Stomach smooth muscle (tissue), 2 donors: Measurements from ENCODE around the gene GOT1.
A peak's percentile ranks its signal among the peaks of the same experiment; 100 is the strongest.

Source experiments
- H3K27ac ChIP-seq: one replicate; pipeline ENCODE4 v1.7.0; 2013; ENCODE audit warnings: mild to moderate bottlenecking, low read length, inconsistent platforms
- H3K27me3 ChIP-seq, 2 donors: one replicate each; pipeline ENCODE4 v1.7.0; 2013; ENCODE audit warnings: low read length in 2 of 2; ENCODE audit not compliant: insufficient read depth in 2 of 2, control insufficient read depth in 1 of 2
- H3K36me3 ChIP-seq, 2 donors: one replicate each; pipeline ENCODE4 v1.7.0; 2013; ENCODE audit warnings: low read length in 2 of 2; ENCODE audit not compliant: control insufficient read depth in 2 of 2, insufficient read depth in 2 of 2
- H3K4me1 ChIP-seq: one replicate; pipeline ENCODE4 v1.7.0; 2013; ENCODE audit warnings: low read length; ENCODE audit not compliant: control insufficient read depth, insufficient read depth
- H3K4me3 ChIP-seq, 2 donors: one replicate each; pipeline ENCODE4 v1.7.0; 2013; ENCODE audit warnings: low read length in 2 of 2
- H3K9ac ChIP-seq, 2 donors: one replicate each; pipeline ENCODE4 v1.7.0; 2013; ENCODE audit warnings: low read length in 2 of 2, mild to moderate bottlenecking in 1 of 2
- H3K9me3 ChIP-seq, 2 donors: one replicate each; pipeline ENCODE4 v1.7.0; 2013; ENCODE audit warnings: low read length in 2 of 2; ENCODE audit not compliant: control insufficient read depth in 2 of 2
- donor health status: healthy.
- donor health status: Pancreatic carcinoma.

GOT1 gene

DNA sequence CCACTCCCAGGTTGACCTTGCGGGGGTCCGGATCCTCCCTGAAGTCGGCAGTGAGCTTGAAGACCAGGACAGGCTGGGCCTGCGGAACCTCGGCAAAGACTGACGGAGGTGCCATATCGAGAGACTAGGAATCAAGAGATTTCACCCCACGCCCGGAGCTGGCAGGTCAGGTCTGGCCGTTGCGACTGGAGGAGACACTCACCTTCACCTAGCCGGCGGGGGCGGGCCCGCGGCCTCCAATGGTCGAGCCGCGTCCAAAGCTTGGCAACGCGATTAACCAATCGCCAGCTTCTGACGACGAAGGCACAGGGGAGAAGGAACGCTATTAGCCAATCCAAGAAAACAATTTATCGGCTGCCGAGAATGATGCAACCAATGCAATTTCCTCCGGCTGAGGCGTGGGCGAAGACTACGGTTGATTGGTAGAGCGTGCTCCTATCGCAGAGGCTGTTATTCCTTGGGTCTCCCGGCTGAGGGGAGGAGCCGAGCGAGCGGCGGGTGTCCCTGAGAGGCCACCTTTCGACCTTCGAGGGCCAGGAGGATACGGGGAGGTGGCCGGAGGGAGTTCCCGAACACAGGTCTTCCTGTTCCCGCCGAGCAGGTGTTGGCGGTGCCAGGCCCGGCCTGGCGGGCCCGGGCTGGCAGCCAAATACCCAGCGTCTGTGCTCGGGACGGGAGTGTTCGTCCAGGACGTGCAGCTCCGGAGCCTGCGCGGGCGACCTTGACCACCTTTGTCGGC, at the start of gene GOT1:
GOT1 (minus strand) TSS at position 174 of the 739 bp plus-strand sequence; CDS start at position 115, 59 bp downstream.
- H3K9me3 ChIP-seq = no peaks in the 10 kb centered on the region
- peaks cover 3 to 4% of the 10 kb centered on the region in 2 donors for H3K36me3 ChIP-seq
- peak within 1 kb of the TSS; percentile 95 to 98 for H3K9ac ChIP-seq
- H3K4me1 ChIP-seq = peaks cover 34% of the 10 kb centered on the region
- H3K27me3 ChIP-seq = no peaks in the 10 kb centered on the region
- H3K4me3 ChIP-seq = peak within 1 kb of the TSS; percentile 97 to 99
- H3K27ac ChIP-seq = peak within 1 kb of the TSS; percentile 91

DNA sequence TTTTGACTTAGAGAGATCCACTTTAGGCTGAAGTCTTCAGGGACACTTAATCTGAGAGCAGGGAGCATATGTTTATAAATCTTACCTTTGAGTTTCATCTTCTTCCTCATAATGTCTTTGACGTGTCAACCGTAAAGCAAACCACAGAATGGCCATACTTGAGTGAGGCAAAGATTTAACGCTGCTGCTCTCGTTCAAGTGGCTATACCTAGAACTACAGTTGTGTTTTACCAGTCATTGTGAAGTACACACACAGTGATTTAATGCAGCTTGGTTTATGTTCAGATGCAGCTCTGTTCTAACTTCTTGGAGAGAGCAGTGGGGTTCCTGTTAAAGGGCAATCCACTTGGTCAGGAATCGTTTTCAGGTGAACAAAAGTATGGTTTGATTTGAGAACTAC, 39.9 kb upstream of the GOT1 start:
- Histone ChIP-seq H3K4me1 (no peaks in the 10 kb centered on the region), H3K9ac (no peak overlapping the region), H3K27me3 (peaks cover 6 to 9% of the 10 kb centered on the region in 2 donors), H3K27ac (no peak overlapping the region), H3K4me3 (no peak overlapping the region), H3K9me3 (no peaks in the 10 kb centered on the region), H3K36me3 (no peaks in the 10 kb centered on the region)

- H3K36me3 ChIP-seq = no peaks in the 10 kb centered on the region
- no peaks in the 10 kb centered on the region for H3K4me1 ChIP-seq
- H3K27ac ChIP-seq = no peak overlapping the region
- no peak overlapping the region for H3K9ac ChIP-seq
- peaks cover 9% of the 10 kb centered on the region in 2 donors for H3K27me3 ChIP-seq
- no peak overlapping the region for H3K4me3 ChIP-seq
- H3K9me3 ChIP-seq = peaks cover 0 to 4% of the 10 kb centered on the region in 2 donors
Measured at GRCh38 chr10:99467236-99467999, 37.0 kb upstream of the GOT1 start.

DNA sequence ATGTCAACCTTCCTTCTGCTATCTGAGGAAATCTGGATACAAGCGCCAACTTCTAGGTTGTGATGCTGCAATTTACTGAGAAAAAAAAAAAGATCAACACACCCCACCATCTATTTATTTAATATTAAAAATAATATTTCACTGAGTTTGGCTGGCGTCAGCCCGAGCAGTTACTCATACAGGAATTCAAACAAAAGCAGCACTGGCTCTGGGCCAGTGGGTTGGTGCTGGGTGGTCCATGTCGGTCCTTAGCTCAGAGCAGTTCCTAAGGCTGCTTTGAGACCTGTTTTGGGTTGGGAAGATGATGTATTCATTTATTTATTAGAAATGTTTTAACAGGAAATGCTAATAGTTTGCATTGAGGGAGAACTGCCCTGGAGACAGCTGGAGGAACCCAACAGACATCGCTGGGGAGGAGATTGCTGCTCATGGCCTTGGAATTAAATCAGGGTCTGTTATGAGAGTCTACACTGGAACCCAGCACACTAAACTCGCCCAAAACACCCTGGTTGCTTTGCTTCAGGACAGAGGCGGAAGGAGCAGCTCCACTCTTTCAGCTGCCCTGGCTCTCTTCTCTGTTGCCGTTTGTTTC, 36.3 kb upstream of the GOT1 start:
- Histone ChIP-seq H3K4me1 (no peaks in the 10 kb centered on the region), H3K9ac (no peak overlapping the region), H3K36me3 (no peaks in the 10 kb centered on the region), H3K4me3 (no peak overlapping the region), H3K9me3 (peaks cover 0 to 4% of the 10 kb centered on the region in 2 donors), H3K27ac (no peak overlapping the region), H3K27me3 (peaks cover 9% of the 10 kb centered on the region in 2 donors)

- Histone ChIP-seq H3K4me3 (no peak overlapping the region), H3K36me3 (no peaks in the 10 kb centered on the region), H3K27ac (no peak overlapping the region), H3K4me1 (no peaks in the 10 kb centered on the region), H3K27me3 (peaks cover 0 to 10% of the 10 kb centered on the region in 2 donors), H3K9me3 (peaks cover 0 to 4% of the 10 kb centered on the region in 2 donors), H3K9ac (no peak overlapping the region)
Measured at GRCh38 chr10:99461230-99461629, 30.8 kb upstream of the GOT1 start.

- no peak overlapping the region for H3K27ac ChIP-seq
- H3K36me3 ChIP-seq = no peaks in the 10 kb centered on the region
- H3K4me1 ChIP-seq = no peaks in the 10 kb centered on the region
- peaks cover 0 to 4% of the 10 kb centered on the region in 2 donors for H3K9me3 ChIP-seq
- H3K27me3 ChIP-seq = peaks cover 6 to 14% of the 10 kb centered on the region in 2 donors
- H3K9ac ChIP-seq = no peak overlapping the region
- H3K4me3 ChIP-seq = no peak overlapping the region
Measured at GRCh38 chr10:99460070-99460469, 29.6 kb upstream of the GOT1 start.

DNA sequence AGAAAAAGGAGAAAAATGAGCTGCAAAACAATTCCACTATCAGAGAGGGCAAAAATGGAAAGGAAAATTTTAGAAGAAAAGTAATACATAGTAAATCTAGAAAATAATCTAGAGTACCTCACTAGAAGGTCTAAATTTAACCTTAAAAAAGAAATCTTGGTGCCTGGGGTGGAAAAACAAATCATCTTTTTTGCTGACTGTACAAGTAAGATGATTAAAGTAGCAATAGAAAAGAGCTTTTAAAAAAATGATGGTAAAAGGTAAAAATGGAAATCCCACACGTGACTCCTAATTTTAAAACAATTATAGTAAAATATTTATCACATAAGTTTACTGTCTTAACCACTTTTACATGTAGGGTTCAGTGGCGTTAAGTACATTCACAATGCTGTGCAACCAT, 28.8 kb upstream of the GOT1 start:
- Histone ChIP-seq H3K4me3 (no peak overlapping the region), H3K36me3 (no peaks in the 10 kb centered on the region), H3K4me1 (no peaks in the 10 kb centered on the region), H3K9me3 (peaks cover 0 to 4% of the 10 kb centered on the region in 2 donors), H3K9ac (no peak overlapping the region), H3K27ac (no peak overlapping the region), H3K27me3 (peaks cover 7 to 16% of the 10 kb centered on the region in 2 donors)

DNA sequence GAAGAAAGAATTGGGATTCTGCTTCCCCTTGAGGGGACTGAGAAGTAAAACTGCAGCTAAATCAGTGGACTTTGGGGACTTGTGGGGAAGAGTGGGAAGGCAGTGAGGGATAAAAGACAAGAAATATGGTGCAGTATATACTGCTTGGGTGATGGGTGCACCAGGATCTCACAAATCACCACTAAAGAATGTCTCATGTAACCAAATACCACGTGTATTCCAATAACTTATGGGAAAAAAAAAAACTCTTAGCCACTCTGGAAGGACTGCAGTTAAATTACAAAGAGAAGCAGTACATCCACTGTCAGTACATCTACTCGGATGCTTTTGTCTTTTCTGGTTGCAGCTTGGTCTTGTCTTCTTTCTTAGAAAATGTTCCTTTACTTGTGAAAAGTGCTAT, 27.4 kb upstream of the GOT1 start:
- Histone ChIP-seq H3K4me1 (no peaks in the 10 kb centered on the region), H3K9ac (no peak overlapping the region), H3K27me3 (peaks cover 9 to 18% of the 10 kb centered on the region in 2 donors), H3K27ac (no peak overlapping the region), H3K9me3 (peaks cover 0 to 4% of the 10 kb centered on the region in 2 donors), H3K36me3 (no peaks in the 10 kb centered on the region), H3K4me3 (no peak overlapping the region)

DNA sequence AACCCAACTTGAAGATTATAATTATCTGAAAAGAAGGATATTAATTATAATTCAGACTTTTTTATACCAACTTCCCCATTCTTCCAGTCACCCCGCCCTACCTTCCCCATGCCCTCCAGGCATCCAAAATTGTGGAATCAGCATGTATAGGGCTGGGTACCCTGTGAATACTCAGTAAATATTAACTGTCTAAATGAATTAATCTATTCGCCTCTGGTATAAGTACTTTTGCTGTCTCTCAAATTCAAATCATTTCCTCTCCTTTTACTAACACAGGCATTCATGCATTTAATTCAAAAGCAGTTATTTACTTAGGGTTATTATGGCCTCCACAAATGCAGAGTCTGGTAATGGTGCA, 26.5 kb upstream of the GOT1 start:
- Histone ChIP-seq H3K4me3 (no peak overlapping the region), H3K27ac (no peak overlapping the region), H3K36me3 (no peaks in the 10 kb centered on the region), H3K27me3 (peaks cover 12 to 19% of the 10 kb centered on the region in 2 donors), H3K9ac (no peak overlapping the region), H3K9me3 (no peaks in the 10 kb centered on the region), H3K4me1 (no peaks in the 10 kb centered on the region)

GRCh38 chr10:99456207-99456930, 25.9 kb upstream of the GOT1 start:
- no peak overlapping the region for H3K4me3 ChIP-seq
- no peaks in the 10 kb centered on the region for H3K36me3 ChIP-seq
- H3K27me3 ChIP-seq = peaks cover 12 to 20% of the 10 kb centered on the region in 2 donors
- H3K9ac ChIP-seq = no peak overlapping the region
- H3K27ac ChIP-seq = no peak overlapping the region
- no peaks in the 10 kb centered on the region for H3K9me3 ChIP-seq
- peaks cover 1% of the 10 kb centered on the region for H3K4me1 ChIP-seq
